Anterior cingulate cortex (tissue), 58 donors: Measurements from ENCODE around the gene HMX3.
"Not testable (repeated sequence)": the region's sequence is repeated elsewhere in the genome, so short reads cannot be mapped to it uniquely, and the experiment has no call there.

Experiments
- DNase-seq, 58 donors: peaks; one replicate each; lab custom pipeline; 2025; lab: John Stamatoyannopoulos, UW

The HMX3 gene

DNA sequence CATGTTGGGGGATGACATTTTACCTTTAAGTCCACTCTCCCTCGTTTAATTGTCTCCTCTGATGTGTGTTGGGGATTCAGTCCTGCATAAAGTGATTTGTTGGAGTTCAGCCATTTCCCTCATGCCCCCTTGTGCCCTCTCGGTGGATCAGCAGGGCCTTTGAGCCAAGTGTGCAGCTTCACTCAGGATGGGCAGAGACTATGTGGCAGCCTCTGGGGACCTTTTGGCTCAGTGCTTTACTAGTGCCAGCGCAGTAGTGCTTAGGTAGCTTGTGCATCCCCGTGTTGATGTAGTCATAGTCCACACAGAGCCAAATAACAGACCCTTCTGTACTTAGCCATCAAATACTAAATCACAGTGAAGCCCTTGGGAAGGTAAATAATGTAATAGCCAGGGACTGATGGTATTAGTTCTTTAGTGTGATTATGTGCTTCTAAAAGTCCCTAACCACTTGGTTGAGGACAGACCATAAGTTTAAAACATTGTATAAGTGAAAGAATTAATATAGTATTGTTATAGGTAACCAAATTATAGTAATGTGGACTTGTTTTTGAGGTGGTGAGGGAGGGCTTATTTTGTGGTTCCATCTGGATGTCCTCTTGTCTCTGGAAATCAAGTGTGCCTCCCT lies 29.8 kb downstream of the HMX3 start:
- no peak for DNase-seq

DNA sequence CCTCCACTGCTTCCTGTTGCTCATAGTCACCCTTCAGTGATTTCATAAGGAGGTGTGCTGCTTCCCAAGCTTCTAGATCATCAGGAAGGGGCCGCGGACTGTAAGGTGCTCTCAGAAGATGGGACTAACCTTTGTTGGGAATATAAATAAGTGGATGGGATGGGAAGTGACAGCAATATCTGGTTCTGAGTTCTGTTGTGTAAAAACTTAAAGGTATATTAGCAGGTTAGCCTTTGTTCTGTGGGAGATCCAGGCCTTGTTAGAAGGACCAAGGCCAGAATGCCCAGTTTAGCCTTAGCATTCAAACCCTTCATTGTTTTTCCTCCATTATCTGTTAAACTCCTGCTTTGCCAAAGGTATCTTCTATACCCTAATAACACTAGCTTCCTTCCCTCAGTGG lies 30.8 kb downstream of the HMX3 start:
- DNase-seq = no peak

DNA sequence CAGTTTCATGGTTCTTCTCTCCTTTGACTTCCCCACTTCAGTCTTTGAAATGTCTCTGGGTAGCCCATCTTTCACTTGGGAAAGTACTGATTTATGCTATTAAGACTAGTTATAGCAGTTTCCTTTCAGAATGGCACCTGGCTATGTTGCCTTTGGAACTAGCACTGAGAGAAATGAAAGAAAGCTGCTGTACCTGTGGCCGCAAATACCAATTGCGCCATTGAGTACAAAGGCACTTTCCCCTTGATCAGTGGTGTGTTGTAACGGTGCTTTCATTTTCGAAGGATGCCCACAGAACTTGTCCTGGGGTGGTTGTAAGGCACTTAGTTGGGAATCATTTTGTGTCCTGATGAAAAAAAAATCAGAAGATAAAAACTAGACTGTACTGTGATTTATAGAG lies 35.2 kb downstream of the HMX3 start:
- no peak for DNase-seq

- DNase-seq = not testable (repeated sequence)
Observed at GRCh38 chr10:123171616-123172015, 35.8 kb downstream of the HMX3 start.

GRCh38 chr10:123175389-123176387 lies 39.9 kb downstream of the HMX3 start:
- no peak for DNase-seq

- not testable (repeated sequence) for DNase-seq
Observed at GRCh38 chr10:123178390-123178789, 42.6 kb downstream of the HMX3 start.

DNA sequence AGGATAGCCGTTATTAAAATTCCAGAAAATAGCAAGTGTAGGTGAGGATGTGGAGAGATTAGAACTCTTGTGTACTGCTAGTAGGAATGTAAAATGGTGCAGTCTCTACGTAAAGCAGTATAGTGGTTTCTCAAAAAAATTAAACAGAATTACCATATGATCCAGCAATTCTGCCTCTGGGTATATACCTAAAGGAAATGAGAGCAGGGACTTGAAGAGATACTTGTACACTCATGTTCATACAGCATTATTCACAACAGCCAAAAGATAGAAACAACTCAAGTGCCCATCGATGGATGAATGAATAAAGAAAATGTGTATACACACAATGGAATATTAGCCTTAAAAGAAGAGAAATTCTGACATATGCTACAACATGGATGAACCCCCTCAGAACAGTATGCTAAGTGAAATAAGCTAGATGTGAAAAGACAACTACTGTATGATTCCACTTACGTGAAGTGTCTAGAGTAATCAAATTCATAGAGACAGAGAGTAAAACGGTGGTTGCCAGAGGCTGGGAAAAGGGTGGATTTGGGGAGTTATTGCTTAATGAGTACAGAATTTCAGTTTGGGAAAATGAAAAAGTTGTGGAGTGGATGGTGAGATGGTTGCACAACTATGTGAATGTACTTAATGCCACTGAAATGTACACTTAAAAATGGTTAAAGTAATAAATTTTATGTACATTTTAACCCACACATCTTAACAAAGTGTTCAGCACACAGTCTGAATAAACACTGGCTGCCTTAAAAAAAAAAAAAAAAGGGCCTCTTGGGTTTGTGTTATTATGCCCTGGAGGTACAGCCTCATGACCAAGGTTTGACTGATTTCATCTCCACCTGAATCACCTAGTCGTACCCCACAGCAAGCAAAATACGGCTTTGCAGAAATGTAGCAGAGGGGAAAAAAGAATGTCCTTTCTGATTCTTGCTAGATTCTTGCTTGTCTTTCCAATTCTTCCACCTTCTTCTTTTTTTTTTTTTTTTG lies 44.6 kb downstream of the HMX3 start:
- no peak for DNase-seq

- DNase-seq = no peak
Observed at GRCh38 chr10:123183724-123184123, 48.0 kb downstream of the HMX3 start.

- no peak for DNase-seq
Observed at GRCh38 chr10:123187781-123188180, 52.0 kb downstream of the HMX3 start.
